ENCODE measurements around the gene LPP. TPM values are rescaled to one million over a fixed set of nuclear protein-coding genes. Genes with fewer than 3 reads are reported as not detected.

The LPP gene
- total and polyA plus RNA-seq, 2 of the 13 experiments (the other 11 are each of a cell fraction or from before 2014, with no cell fraction given): 19.2 to 29.9 TPM

DNA sequence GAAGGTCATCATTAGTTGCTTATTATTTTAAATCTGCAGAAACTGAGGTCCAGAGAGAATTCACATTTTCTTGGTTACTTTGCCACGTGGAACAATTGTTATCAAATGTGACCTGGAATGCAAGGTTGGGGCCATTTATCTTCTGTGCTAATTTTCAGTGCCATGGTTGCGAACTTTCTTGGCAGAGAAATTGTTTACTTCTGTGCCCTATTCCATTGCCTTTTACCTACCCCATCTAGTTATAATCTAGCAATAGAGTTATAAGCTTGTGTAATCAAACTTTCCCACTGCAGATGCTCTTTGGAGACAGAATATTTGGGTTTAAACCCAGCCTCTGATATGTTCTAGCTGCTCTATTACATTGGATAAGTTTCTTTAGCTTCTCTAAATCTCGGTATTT, 242.9 kb downstream of the LPP start:
- Histone ChIP-seq H2AFZ (ENCODE audit: low read length) (no peak overlapping the region), H3K9me3 (ENCODE audit: low read length) (no peaks in the 10 kb centered on the region), H3K27ac (ENCODE audit: extremely low read length, insufficient read depth, low read length) (no peak overlapping the region), H3K4me2 (ENCODE audit: low read depth, low read length) (no peak overlapping the region), H3K4me3 (replicated peaks in 1 of 3; ENCODE audit: insufficient read depth in 1 of 3, low read depth in 2 of 3, low read length in 3 of 3) (no peak overlapping the region), H3K4me1 (ENCODE audit: insufficient read depth, low read length) (peaks cover 61% of the 10 kb centered on the region), H3K79me2 (ENCODE audit: insufficient read depth, low read length) (peaks cover 18% of the 10 kb centered on the region), H3K9ac (ENCODE audit: insufficient read depth, low read depth, low read length) (no peak overlapping the region), H4K20me1 (ENCODE audit: insufficient read depth, low read length) (no peaks in the 10 kb centered on the region), H3K36me3 (replicated peaks in 1 of 2; ENCODE audit: control insufficient read depth in 1 of 2, insufficient read depth in 2 of 2, low read length in 2 of 2) (no peaks in the 10 kb centered on the region; a peak in 1 of 5 replicates), H3K27me3 (ENCODE audit: control insufficient read depth in 1 of 2, insufficient read depth in 2 of 2, low read length in 2 of 2) (no peaks in the 10 kb centered on the region)
- ATAC-seq (no peak), FAIRE-seq (no peak), DNase-seq (ENCODE audit: low spot score) (no peak)
- intact Hi-C loops (cut with micrococcal nuclease; ENCODE audit: unreplicated experiment) (no loop called here), in situ Hi-C loops (cut with HindIII; ENCODE audit: extremely low pct_ligation_motif_present, low pct_unique_long_range_greater_than_20kb) (no loop called here)
- 100% methylated on average over 3 of the region's 3 CpGs for WGBS (ENCODE audit: low lambda C conversion rate)
- BruUV-seq (replicated peaks): no TSS peak
- CTCF ChIA-PET (ENCODE audit: low intra/inter-chr PET ratio, low total read pairs): no interaction called here
- TF ChIP-seq ZNF770 (CRISPR knock-in tag; IDR thresholded peaks at IDR 0.05) (no peak), ETS1 (CRISPR knock-in tag; IDR thresholded peaks at IDR 0.05) (no peak), CBX2 (IDR thresholded peaks at IDR 0.05; ENCODE audit: low read depth, low read length) (no peak), CBX2 (CRISPR knock-in tag; IDR thresholded peaks at IDR 0.05; ENCODE audit: low read depth) (no peak), DPF2 (CRISPR knock-in tag; IDR thresholded peaks at IDR 0.05; ENCODE audit: borderline replicate concordance, low read depth) (no peak), SP1 (IDR thresholded peaks at IDR 0.05) (no peak), SP1 (CRISPR knock-in tag; IDR thresholded peaks at IDR 0.05) (no peak), KMT2B (CRISPR knock-in tag; IDR thresholded peaks at IDR 0.05) (no peak), MBNL3 (CRISPR knock-in tag; conservative IDR thresholded peaks at IDR 0.05) (no peak), NCOA2 (CRISPR knock-in tag; IDR thresholded peaks at IDR 0.05) (no peak), ZFP41 (CRISPR knock-in tag; IDR thresholded peaks at IDR 0.05; ENCODE audit: borderline replicate concordance) (no peak), HMG20A (CRISPR knock-in tag; IDR thresholded peaks at IDR 0.05; ENCODE audit: borderline replicate concordance) (no peak), ZFP36L2 (CRISPR knock-in tag; IDR thresholded peaks at IDR 0.05) (no peak), NAIF1 (CRISPR knock-in tag; IDR thresholded peaks at IDR 0.05; ENCODE audit: borderline replicate concordance) (no peak), CBX5 (CRISPR knock-in tag; IDR thresholded peaks at IDR 0.05; ENCODE audit: borderline replicate concordance) (no peak)
- POLR2A ChIA-PET: no interaction called here
